Measurements from ENCODE around the gene CYP3A5.
A peak's percentile ranks its signal among the peaks of the same experiment; 100 is the strongest.

CYP3A5 gene

DNA sequence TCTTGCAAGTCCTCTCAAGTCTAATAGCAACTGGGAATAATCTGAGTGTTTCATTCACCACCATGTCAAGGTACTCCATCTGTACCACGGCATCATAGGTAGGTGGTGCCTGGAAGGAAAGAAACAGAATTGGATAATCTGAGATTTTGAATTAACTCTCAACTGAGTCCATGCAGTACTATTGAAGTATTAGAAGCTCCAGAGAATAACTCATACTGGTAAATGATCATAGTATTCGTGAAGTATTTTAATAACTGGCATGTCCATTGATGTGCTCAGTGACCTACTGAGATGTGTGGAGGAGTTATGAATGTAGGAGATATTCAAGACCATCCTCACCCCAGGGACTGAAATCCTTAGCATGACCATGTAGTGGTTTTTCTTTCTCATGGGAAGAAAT, 27.1 kb downstream of the CYP3A5 start:
- DNase-seq (ENCODE audit: low read depth), result no peak
- H3K4me3 ChIP-seq (ENCODE audit: control insufficient read depth, low read depth, low read length), result no peak overlapping the region
- TF ChIP-seq, protein P1, sequence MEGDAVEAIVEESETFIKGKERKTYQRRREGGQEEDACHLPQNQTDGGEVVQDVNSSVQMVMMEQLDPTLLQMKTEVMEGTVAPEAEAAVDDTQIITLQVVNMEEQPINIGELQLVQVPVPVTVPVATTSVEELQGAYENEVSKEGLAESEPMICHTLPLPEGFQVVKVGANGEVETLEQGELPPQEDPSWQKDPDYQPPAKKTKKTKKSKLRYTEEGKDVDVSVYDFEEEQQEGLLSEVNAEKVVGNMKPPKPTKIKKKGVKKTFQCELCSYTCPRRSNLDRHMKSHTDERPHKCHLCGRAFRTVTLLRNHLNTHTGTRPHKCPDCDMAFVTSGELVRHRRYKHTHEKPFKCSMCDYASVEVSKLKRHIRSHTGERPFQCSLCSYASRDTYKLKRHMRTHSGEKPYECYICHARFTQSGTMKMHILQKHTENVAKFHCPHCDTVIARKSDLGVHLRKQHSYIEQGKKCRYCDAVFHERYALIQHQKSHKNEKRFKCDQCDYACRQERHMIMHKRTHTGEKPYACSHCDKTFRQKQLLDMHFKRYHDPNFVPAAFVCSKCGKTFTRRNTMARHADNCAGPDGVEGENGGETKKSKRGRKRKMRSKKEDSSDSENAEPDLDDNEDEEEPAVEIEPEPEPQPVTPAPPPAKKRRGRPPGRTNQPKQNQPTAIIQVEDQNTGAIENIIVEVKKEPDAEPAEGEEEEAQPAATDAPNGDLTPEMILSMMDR (conservative IDR thresholded peaks at IDR 0.05; ENCODE audit: control insufficient read depth, insufficient read depth, low read depth, low read length), result no peak

DNA sequence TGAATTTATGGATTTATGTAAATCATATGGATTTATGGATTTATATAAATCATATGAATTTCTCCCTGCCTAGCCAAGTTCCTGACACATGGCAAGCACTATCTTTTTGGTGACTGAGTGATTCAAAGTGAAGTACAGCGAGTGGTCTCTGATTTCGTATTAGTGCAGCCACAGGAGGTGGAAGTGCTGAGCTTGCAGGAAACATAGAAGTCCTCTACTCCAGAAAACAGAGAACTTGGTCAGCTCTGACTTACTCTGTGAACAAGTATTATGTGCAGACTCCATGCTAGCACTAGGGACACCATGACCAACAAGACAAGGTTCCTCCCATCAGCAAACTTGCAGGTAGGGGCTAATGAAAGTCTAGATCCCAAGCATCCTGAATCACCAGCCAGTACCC, 28.5 kb downstream of the CYP3A5 start:
- TF ChIP-seq, protein P1 (conservative IDR thresholded peaks at IDR 0.05; ENCODE audit: control insufficient read depth, insufficient read depth, low read depth, low read length), result no peak
- DNase-seq (ENCODE audit: low read depth), result no peak
- H3K4me3 ChIP-seq (ENCODE audit: control insufficient read depth, low read depth, low read length), result no peak overlapping the region

DNA sequence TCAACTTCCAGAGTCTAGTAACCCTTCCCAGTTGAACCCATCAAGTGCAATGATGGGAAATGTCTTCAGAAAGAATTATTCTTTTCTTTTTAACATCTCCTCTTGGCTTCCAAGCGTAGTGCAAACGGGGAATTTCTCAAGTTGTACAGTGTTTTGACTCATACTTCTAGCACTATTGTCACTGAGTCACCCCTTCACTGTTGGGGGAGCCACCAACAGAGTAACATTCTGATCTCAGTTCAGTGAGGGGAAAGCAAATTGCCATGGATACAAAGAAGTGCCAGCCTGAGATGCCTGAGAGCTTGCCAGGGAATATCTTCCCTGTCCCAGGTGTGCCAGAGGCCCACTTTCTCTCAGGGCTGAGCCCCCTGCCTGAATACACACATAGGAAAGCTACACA, 31.0 kb downstream of the CYP3A5 start:
- TF ChIP-seq, protein P1 (conservative IDR thresholded peaks at IDR 0.05; ENCODE audit: control insufficient read depth, insufficient read depth, low read depth, low read length), result no peak
- DNase-seq (ENCODE audit: low read depth), result no peak
- no peak overlapping the region for H3K4me3 ChIP-seq (ENCODE audit: control insufficient read depth, low read depth, low read length)

DNA sequence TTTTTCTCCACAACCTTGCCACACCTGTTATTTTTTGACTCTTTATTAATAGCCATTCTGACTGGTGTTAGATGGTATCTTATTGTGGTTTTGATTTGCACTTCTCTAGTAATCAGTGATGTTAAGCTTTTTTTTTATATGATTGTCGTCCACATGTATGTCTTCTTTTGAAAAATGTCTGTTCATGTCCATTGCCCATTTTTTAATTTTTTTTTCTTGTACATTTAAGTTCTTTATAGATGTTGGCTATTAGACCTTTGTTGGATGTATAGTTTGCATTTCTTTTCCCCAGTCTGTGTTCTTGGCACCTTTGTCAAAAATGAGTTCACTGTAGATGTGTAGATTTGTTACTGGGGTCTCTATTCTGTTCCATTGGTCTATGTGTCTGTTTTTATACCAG, 34.2 kb downstream of the CYP3A5 start:
- no peak overlapping the region for H3K4me3 ChIP-seq (ENCODE audit: control insufficient read depth, low read depth, low read length)
- DNase-seq (ENCODE audit: low read depth), result no peak
- TF ChIP-seq, protein P1 (conservative IDR thresholded peaks at IDR 0.05; ENCODE audit: control insufficient read depth, insufficient read depth, low read depth, low read length), result no peak

DNA sequence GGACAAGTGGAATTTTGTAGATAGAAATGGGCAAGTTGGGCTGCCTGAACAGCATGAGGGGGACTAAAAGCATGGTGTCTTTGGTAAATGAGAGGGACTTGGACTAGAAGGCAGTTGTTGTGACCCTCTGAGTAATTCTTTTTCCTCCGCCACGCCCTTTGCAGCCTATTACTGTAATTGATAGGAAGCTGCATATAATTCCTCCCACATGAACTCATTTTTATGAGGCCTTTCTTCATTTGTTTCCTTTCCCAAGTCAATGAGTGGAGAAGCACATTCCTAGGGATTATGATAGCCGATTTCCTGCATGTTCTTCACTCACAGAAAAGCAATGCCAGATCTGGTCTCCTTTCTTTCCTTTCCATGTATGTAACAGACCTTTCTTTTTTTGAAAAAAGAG, 35.4 kb downstream of the CYP3A5 start:
- DNase-seq (ENCODE audit: low read depth), result no peak
- TF ChIP-seq, protein P1 (conservative IDR thresholded peaks at IDR 0.05; ENCODE audit: control insufficient read depth, insufficient read depth, low read depth, low read length), result no peak
- H3K4me3 ChIP-seq (ENCODE audit: control insufficient read depth, low read depth, low read length), result no peak overlapping the region

DNA sequence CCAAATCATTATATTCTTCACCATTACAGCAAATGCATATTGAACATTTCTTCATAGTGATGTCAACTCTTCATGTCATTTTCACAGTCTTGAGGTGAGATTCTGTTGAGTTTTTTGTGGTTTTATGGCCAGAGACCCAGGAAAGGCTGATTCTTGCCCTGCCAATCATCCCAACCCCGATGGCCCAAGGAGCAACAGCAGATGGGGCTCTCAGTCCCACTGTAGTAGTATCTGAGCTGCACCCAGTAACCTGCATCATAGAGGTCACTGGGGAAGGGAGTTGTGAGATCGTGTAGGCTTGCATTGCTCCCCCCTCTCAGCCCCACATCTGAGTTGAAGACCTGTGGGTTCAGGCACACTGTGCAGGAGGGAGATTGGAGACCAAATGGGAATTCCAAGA, 36.3 kb downstream of the CYP3A5 start:
- no peak overlapping the region for H3K4me3 ChIP-seq (ENCODE audit: control insufficient read depth, low read depth, low read length)
- DNase-seq (ENCODE audit: low read depth), result no peak
- TF ChIP-seq, protein P1 (conservative IDR thresholded peaks at IDR 0.05; ENCODE audit: control insufficient read depth, insufficient read depth, low read depth, low read length), result no peak

DNA sequence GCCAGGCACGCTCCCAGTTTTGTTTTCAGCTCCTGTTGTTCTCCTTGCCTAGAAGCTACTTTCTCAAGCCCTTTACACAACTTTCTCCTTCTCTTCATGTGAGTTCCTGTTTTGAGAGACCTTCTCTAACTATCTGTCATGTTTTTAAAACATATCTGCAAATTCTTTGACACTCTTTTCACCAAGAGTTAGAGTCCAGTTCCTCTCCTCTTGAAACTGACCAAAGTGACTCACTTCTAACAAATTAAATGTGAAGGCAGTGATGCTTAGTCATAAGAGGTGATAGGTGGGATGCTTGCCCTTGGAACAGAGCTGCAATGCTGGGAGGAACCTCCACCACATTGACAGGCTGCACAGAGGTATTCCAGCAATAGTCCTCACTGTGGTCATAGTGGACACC, 37.8 kb downstream of the CYP3A5 start:
- peak; percentile 19 for DNase-seq (ENCODE audit: low read depth)
- TF ChIP-seq, protein P1 (conservative IDR thresholded peaks at IDR 0.05; ENCODE audit: control insufficient read depth, insufficient read depth, low read depth, low read length), result no peak
- H3K4me3 ChIP-seq (ENCODE audit: control insufficient read depth, low read depth, low read length), result no peak overlapping the region

Measured in fibroblast of mammary gland (primary cell).